ENCODE results near the gene CAPN14. TPM values are rescaled to one million over a fixed set of nuclear protein-coding genes. Genes with fewer than 3 reads are reported as not detected.

The CAPN14 gene
- total RNA-seq, 1 donor from 2014 or later: 0.27 TPM

- DNase-seq: no peak
- Histone ChIP-seq H3K4me3 (no peak overlapping the region), H3K4me1 (no peaks in the 10 kb centered on the region), H3K27me3 (ENCODE audit: low read depth) (peaks cover 17% of the 10 kb centered on the region), H3K9me3 (replicated peaks) (no peaks in the 10 kb centered on the region), H3K27ac (replicated peaks) (no peak overlapping the region), H3K36me3 (no peaks in the 10 kb centered on the region)
- intact Hi-C loops (cut with micrococcal nuclease): no loop called here
- no peak for TF ChIP-seq CTCF (IDR thresholded peaks at IDR 0.05; ENCODE audit: borderline replicate concordance)
These were observed 49.0 kb downstream of the CAPN14 start for GRCh38 chr2:31168291-31168690.

- intact Hi-C loops (cut with micrococcal nuclease): no loop called here
- DNase-seq: no peak
- TF ChIP-seq CTCF (IDR thresholded peaks at IDR 0.05; ENCODE audit: borderline replicate concordance): no peak
These were observed 50.4 kb downstream of the CAPN14 start for GRCh38 chr2:31166925-31167324.

GRCh38 chr2:31163011-31163539 is 54.2 kb downstream of the CAPN14 start:
- Histone ChIP-seq H3K4me1 (no peaks in the 10 kb centered on the region), H3K9me3 (replicated peaks) (no peaks in the 10 kb centered on the region), H3K4me3 (no peak overlapping the region), H3K27ac (replicated peaks) (no peak overlapping the region), H3K36me3 (no peaks in the 10 kb centered on the region), H3K27me3 (ENCODE audit: low read depth) (peaks cover 25% of the 10 kb centered on the region)
- DNase-seq: no peak
- no peak for TF ChIP-seq CTCF (IDR thresholded peaks at IDR 0.05; ENCODE audit: borderline replicate concordance)
- intact Hi-C loops (cut with micrococcal nuclease): no loop called here

More at GRCh38 chr2:31166925-31167324, 50.4 kb downstream of the CAPN14 start:
- no peak overlapping the region for H3K4me3 ChIP-seq
- H3K4me1 ChIP-seq: no peaks in the 10 kb centered on the region
- no peaks in the 10 kb centered on the region for H3K9me3 ChIP-seq (replicated peaks)
- H3K27ac ChIP-seq (replicated peaks): no peak overlapping the region
- no peaks in the 10 kb centered on the region for H3K36me3 ChIP-seq
- peaks cover 20% of the 10 kb centered on the region for H3K27me3 ChIP-seq (ENCODE audit: low read depth)

GRCh38 chr2:31161637-31162036 is 55.7 kb downstream of the CAPN14 start:
- H3K4me1 ChIP-seq: no peaks in the 10 kb centered on the region
- H3K27me3 ChIP-seq (ENCODE audit: low read depth): peaks cover 26% of the 10 kb centered on the region
- no peak for TF ChIP-seq CTCF (IDR thresholded peaks at IDR 0.05; ENCODE audit: borderline replicate concordance)
- no peak overlapping the region for H3K27ac ChIP-seq (replicated peaks)
- no peaks in the 10 kb centered on the region for H3K36me3 ChIP-seq
- no peaks in the 10 kb centered on the region for H3K9me3 ChIP-seq (replicated peaks)
- DNase-seq: no peak
- no peak overlapping the region for H3K4me3 ChIP-seq
- intact Hi-C loops (cut with micrococcal nuclease): no loop called here

DNA sequence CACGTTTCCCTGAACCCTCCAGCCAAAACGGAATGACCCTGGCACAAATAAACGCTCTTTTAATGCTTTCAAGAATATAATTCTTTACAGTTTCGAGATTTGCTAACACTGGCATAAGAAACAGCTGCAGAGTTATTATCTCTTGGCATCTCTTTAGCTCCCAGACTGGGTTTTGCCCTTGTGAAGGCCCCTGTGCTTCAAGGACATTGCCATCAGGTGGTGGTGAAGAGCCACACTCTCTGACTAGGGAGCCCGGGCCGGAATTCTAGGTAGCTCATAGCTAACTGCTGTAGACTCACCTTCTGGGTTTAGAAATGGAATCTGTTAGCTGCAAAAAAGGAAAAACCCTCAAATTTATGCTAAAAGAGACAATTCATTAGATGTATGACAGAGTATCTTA is 65.8 kb downstream of the CAPN14 start:
- Histone ChIP-seq H3K27me3 (ENCODE audit: low read depth) (peaks cover 6% of the 10 kb centered on the region), H3K4me3 (no peak overlapping the region), H3K36me3 (no peaks in the 10 kb centered on the region), H3K4me1 (no peaks in the 10 kb centered on the region), H3K27ac (replicated peaks) (no peak overlapping the region), H3K9me3 (replicated peaks) (no peaks in the 10 kb centered on the region)
- no peak for DNase-seq
- intact Hi-C loops (cut with micrococcal nuclease): no loop called here
- no peak for TF ChIP-seq CTCF (IDR thresholded peaks at IDR 0.05; ENCODE audit: borderline replicate concordance)
